Fibroblast of lung (primary cell): ENCODE measurements around the gene SHFL.

Experiments used
- CTCF ChIP-seq, 2 donors: IDR thresholded peaks in 1 of 2; conservative IDR thresholded peaks in 1 of 2; 1 replicate in 1 of 2; 2 replicates in 1 of 2; pipeline ENCODE4 v1.5.1; 2011 to 2012; ENCODE audit warnings: low read length in 2 of 2, control low read depth in 1 of 2, inconsistent platforms in 1 of 2, low read depth in 1 of 2, mild to moderate bottlenecking in 1 of 2
- EZH2 ChIP-seq: IDR thresholded peaks from 2 replicates; pipeline ENCODE4 v1.5.1; 2012; ENCODE audit warnings: low read length, control low read depth, mild to moderate bottlenecking; ENCODE audit errors: missing control alignments

- TF ChIP-seq CTCF (conservative IDR thresholded peaks at IDR 0.05 in 1 of 2, IDR thresholded peaks at IDR 0.05 in 1 of 2; ENCODE audit: low read depth in 1 of 2, low read length in 2 of 2) (no peak), EZH2 (no peak)
Observed at GRCh38 chr19:10087296-10088061, 1.4 kb downstream of the SHFL start.
